ENCODE results near the gene UHRF1.
"Not testable (repeated sequence)": the region's sequence is repeated elsewhere in the genome, so short reads cannot be mapped to it uniquely, and the experiment has no call there.

The UHRF1 gene

GRCh38 chr19:4877753-4878490 is 31.4 kb upstream of the UHRF1 start:
- WGBS = 50% methylated on average over 30 of the region's 30 CpGs
- Histone ChIP-seq H3K4me1 (ENCODE audit: insufficient read depth, low read length) (peaks cover 13% of the 10 kb centered on the region; the same call in 1 of the 2 replicates), H3K27me3 (ENCODE audit: insufficient read depth, low read length) (no peaks in the 10 kb centered on the region), H3K36me3 (ENCODE audit: insufficient read depth, low read length) (no peaks in the 10 kb centered on the region), H3K9ac (ENCODE audit: low read depth, low read length) (peak overlapping the region; percentile 20; the same call in 1 of the 2 replicates), H3K9me3 (ENCODE audit: insufficient read depth, low read depth, low read length) (no peaks in the 10 kb centered on the region), H3K27ac (ENCODE audit: low read depth, low read length) (peak overlapping the region; percentile 77; the same call in 1 of the 2 replicates), H3K4me3 (ENCODE audit: low read length) (no peak overlapping the region)

DNA sequence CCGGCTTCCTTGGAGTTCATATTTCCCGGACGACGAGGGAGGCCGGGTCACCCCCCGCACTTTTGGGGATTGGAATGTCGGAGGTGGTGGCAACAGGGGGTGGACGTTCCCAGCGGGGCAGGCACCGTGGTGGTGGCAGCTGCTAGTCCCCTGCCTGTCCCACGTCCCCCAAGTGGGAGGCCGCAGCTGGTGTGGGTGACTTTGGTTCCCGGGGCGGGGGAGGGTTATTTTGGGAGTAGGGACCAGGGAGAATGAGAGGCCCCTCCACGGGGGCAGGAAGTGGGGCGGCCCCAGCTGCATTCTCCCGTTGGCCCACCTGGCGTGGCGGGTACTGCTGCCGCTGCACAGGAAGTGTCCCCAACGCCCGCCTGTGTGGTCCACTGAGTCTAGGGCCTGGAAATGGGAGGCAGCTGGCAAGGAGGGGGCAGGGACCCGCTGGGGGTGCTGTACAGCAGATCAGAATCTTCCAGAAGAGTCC is 30.8 kb upstream of the UHRF1 start:
- no peaks in the 10 kb centered on the region for H3K27me3 ChIP-seq (ENCODE audit: insufficient read depth, low read length)
- H3K4me1 ChIP-seq (ENCODE audit: insufficient read depth, low read length) = peaks cover 13% of the 10 kb centered on the region; the same call in 1 of the 2 replicates
- WGBS = 69% methylated on average over 23 of the region's 23 CpGs
- H3K4me3 ChIP-seq (ENCODE audit: low read length) = no peak overlapping the region
- no peak overlapping the region; the same call in 1 of the 2 replicates for H3K27ac ChIP-seq (ENCODE audit: low read depth, low read length)
- H3K9me3 ChIP-seq (ENCODE audit: insufficient read depth, low read depth, low read length) = no peaks in the 10 kb centered on the region
- peak overlapping the region; percentile 20; the same call in 1 of the 2 replicates for H3K9ac ChIP-seq (ENCODE audit: low read depth, low read length)
- no peaks in the 10 kb centered on the region for H3K36me3 ChIP-seq (ENCODE audit: insufficient read depth, low read length)

GRCh38 chr19:4879041-4879440 is 30.3 kb upstream of the UHRF1 start:
- Histone ChIP-seq H3K27ac (ENCODE audit: low read depth, low read length) (no peak overlapping the region), H3K4me3 (ENCODE audit: low read length) (no peak overlapping the region), H3K4me1 (ENCODE audit: insufficient read depth, low read length) (peaks cover 13% of the 10 kb centered on the region; the same call in 1 of the 2 replicates), H3K9ac (ENCODE audit: low read depth, low read length) (no peak overlapping the region), H3K27me3 (ENCODE audit: insufficient read depth, low read length) (no peaks in the 10 kb centered on the region), H3K9me3 (ENCODE audit: insufficient read depth, low read depth, low read length) (no peaks in the 10 kb centered on the region), H3K36me3 (ENCODE audit: insufficient read depth, low read length) (no peaks in the 10 kb centered on the region)
- WGBS = 91% methylated on average over 11 of the region's 11 CpGs

- H3K4me3 ChIP-seq (ENCODE audit: low read length); H3K9ac ChIP-seq (ENCODE audit: low read depth, low read length): not testable (repeated sequence)
These were observed 26.4 kb upstream of the UHRF1 start for GRCh38 chr19:4882874-4883273.

GRCh38 chr19:4884993-4885392 is 24.3 kb upstream of the UHRF1 start:
- H3K4me1 ChIP-seq (ENCODE audit: insufficient read depth, low read length); H3K27ac ChIP-seq (ENCODE audit: low read depth, low read length); H3K9me3 ChIP-seq (ENCODE audit: insufficient read depth, low read depth, low read length); H3K36me3 ChIP-seq (ENCODE audit: insufficient read depth, low read length); H3K4me3 ChIP-seq (ENCODE audit: low read length); H3K9ac ChIP-seq (ENCODE audit: low read depth, low read length); H3K27me3 ChIP-seq (ENCODE audit: insufficient read depth, low read length): not testable (repeated sequence)
- no CpG with 5 or more reads among the region's 6 CpGs for WGBS

More at GRCh38 chr19:4882874-4883273, 26.4 kb upstream of the UHRF1 start:
- WGBS = 83% methylated on average over 6 of the region's 6 CpGs
- H3K27ac ChIP-seq (ENCODE audit: low read depth, low read length); H3K4me1 ChIP-seq (ENCODE audit: insufficient read depth, low read length); H3K36me3 ChIP-seq (ENCODE audit: insufficient read depth, low read length); H3K27me3 ChIP-seq (ENCODE audit: insufficient read depth, low read length); H3K9me3 ChIP-seq (ENCODE audit: insufficient read depth, low read depth, low read length): not testable (repeated sequence)

DNA sequence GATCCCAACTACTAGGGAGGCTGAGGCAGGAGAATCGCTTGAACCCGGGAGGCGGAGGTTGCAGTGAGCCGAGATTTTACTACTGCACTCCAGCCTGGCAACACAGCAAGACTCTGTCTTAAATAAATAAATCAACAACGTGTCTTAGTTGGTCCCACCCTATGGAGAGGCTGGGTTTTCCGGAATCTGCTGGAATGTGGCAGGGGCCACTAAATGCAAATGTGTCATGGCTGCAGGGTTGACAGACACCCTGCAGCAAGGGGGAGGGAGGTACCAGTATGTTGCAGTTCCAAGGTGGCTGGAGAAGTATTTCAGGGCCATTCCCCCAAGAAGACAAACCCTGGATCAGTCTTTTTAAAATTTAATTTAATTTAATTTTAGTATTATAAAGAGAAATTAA is 21.5 kb upstream of the UHRF1 start:
- H3K9me3 ChIP-seq (ENCODE audit: insufficient read depth, low read depth, low read length); H3K36me3 ChIP-seq (ENCODE audit: insufficient read depth, low read length); H3K4me3 ChIP-seq (ENCODE audit: low read length); H3K27me3 ChIP-seq (ENCODE audit: insufficient read depth, low read length); H3K9ac ChIP-seq (ENCODE audit: low read depth, low read length); H3K4me1 ChIP-seq (ENCODE audit: insufficient read depth, low read length); H3K27ac ChIP-seq (ENCODE audit: low read depth, low read length): not testable (repeated sequence)
- WGBS = 100% methylated on average over 3 of the region's 6 CpGs

DNA sequence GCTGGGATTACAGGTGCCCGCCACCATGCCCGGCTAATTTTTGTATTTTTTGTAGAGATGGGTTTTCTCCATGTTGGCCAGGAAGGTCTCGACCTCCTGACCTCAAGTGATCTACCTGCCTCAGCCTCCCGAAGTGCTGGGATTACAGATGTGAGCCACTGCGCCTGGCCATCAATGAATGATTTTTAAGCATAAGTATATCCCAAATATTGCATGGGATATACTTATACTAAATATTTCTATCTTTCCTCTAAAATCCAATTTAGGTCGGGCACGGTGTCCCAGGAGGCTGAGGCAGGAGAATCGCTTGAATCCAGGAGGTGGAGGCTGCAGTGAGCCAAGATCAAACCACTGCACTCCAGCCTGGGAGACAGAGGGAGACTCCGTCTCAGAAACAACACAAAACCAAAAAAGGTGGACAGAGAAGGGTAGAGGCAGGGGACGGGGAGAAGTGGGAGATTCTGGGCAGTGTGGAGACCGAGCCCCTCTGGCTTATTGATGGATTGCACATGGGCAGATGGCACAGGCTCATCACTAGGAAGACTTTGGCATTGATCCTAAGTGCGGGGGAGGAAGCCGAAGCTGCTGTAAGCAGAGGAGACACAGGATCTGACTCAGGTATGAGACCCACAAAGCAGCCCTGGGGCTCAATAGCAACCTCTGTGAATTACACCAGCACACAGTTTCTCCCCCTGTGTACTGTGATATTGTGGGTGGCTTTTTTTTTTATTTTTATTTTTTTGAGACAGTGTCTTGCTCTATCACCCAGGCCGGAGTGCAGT is 20.1 kb upstream of the UHRF1 start:
- 94% methylated on average over 13 of the region's 14 CpGs for WGBS
- Histone ChIP-seq H3K4me1 (ENCODE audit: insufficient read depth, low read length) (no peaks in the 10 kb centered on the region), H3K36me3 (ENCODE audit: insufficient read depth, low read length) (no peaks in the 10 kb centered on the region), H3K27ac (ENCODE audit: low read depth, low read length) (no peak overlapping the region), H3K9me3 (ENCODE audit: insufficient read depth, low read depth, low read length) (no peaks in the 10 kb centered on the region), H3K9ac (ENCODE audit: low read depth, low read length) (no peak overlapping the region), H3K27me3 (ENCODE audit: insufficient read depth, low read length) (peaks cover 9% of the 10 kb centered on the region), H3K4me3 (ENCODE audit: low read length) (no peak overlapping the region)

DNA sequence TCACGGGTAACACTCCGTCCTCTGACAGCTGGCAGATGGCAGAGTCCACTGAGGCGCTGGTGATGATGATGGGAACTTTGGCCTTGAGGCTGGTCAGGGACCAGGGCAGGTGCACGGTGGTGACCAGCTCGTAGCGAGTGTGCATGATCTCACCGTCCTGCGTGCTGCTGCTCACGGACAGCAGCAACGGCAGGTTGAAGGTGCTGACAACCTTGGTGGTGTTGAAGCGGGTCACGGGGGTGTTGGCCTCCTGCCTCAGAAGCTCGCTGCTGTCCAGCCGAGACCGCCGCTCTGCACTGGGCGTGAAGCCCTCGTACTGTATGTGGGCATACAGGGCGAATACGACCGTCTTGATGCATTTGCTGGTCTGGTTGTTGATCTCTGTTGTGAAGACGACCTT is 18.2 kb upstream of the UHRF1 start:
- peaks cover 15% of the 10 kb centered on the region for H3K27me3 ChIP-seq (ENCODE audit: insufficient read depth, low read length)
- no peak overlapping the region for H3K9ac ChIP-seq (ENCODE audit: low read depth, low read length)
- H3K27ac ChIP-seq (ENCODE audit: low read depth, low read length) = no peak overlapping the region
- H3K4me3 ChIP-seq (ENCODE audit: low read length) = no peak overlapping the region
- H3K36me3 ChIP-seq (ENCODE audit: insufficient read depth, low read length) = no peaks in the 10 kb centered on the region
- WGBS = 93% methylated on average over 22 of the region's 22 CpGs
- H3K4me1 ChIP-seq (ENCODE audit: insufficient read depth, low read length) = no peaks in the 10 kb centered on the region
- H3K9me3 ChIP-seq (ENCODE audit: insufficient read depth, low read depth, low read length) = no peaks in the 10 kb centered on the region

DNA sequence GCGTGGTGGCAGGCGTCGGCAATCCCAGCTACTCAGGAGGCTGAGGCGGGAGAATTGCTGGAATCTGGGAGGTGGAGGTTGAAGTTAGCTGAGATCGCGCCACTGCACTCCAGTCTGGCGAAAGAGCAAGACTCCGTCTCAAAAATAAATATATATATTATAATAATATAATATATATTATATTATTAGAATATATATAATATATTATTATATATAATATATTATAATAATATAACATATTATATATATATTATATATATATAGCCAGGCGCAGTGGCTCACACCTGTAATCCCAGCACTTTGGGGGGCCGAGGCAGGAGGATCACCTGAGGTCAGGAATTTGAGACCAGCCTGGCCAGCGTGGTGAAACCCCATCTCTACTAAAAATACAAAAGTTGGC is 16.3 kb upstream of the UHRF1 start:
- H3K36me3 ChIP-seq (ENCODE audit: insufficient read depth, low read length); H3K4me1 ChIP-seq (ENCODE audit: insufficient read depth, low read length); H3K9ac ChIP-seq (ENCODE audit: low read depth, low read length); H3K9me3 ChIP-seq (ENCODE audit: insufficient read depth, low read depth, low read length); H3K4me3 ChIP-seq (ENCODE audit: low read length); H3K27ac ChIP-seq (ENCODE audit: low read depth, low read length): not testable (repeated sequence)
- WGBS = 100% methylated on average over 4 of the region's 11 CpGs
- H3K27me3 ChIP-seq (ENCODE audit: insufficient read depth, low read length) = peaks cover 28% of the 10 kb centered on the region

- Histone ChIP-seq H3K9me3 (ENCODE audit: insufficient read depth, low read depth, low read length) (no peaks in the 10 kb centered on the region), H3K4me3 (ENCODE audit: low read length) (no peak overlapping the region), H3K36me3 (ENCODE audit: insufficient read depth, low read length) (no peaks in the 10 kb centered on the region), H3K27ac (ENCODE audit: low read depth, low read length) (no peak overlapping the region), H3K9ac (ENCODE audit: low read depth, low read length) (no peak overlapping the region), H3K4me1 (ENCODE audit: insufficient read depth, low read length) (no peaks in the 10 kb centered on the region), H3K27me3 (ENCODE audit: insufficient read depth, low read length) (peaks cover 20% of the 10 kb centered on the region)
- WGBS = 90% methylated on average over 2 of the region's 3 CpGs
These were observed 12.9 kb upstream of the UHRF1 start for GRCh38 chr19:4896372-4896771.

DNA sequence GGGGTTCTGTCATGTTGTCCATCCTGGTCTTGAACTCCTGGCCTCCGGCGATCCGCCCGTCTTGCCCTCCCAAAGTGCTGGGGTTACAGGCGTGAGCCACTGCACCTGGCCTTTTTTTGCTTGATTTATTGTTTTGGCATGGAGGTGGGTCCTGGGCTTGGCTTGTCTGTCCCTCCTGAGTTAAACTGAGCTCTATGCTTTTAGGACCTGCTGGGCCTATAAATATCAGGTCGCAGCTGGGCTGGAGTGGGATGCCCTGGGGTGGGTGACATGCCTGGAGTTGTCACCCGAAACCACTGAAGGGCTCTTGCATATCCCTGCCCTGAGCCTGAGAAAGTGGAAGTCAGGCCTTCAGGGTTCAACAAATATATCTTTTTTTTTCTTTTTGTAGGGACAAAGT is 12.2 kb upstream of the UHRF1 start:
- Histone ChIP-seq H3K4me3 (ENCODE audit: low read length) (no peak overlapping the region), H3K36me3 (ENCODE audit: insufficient read depth, low read length) (no peaks in the 10 kb centered on the region), H3K4me1 (ENCODE audit: insufficient read depth, low read length) (no peaks in the 10 kb centered on the region), H3K27me3 (ENCODE audit: insufficient read depth, low read length) (peaks cover 19% of the 10 kb centered on the region), H3K9ac (ENCODE audit: low read depth, low read length) (no peak overlapping the region), H3K27ac (ENCODE audit: low read depth, low read length) (no peak overlapping the region), H3K9me3 (ENCODE audit: insufficient read depth, low read depth, low read length) (no peaks in the 10 kb centered on the region)
- 84% methylated on average over 7 of the region's 7 CpGs for WGBS

Data from HUES64 (cell line).